ENCODE measurements around the gene PPRC1.

Gene PPRC1

GRCh38 chr10:102132563-102133372, at the start of gene PPRC1:
Gene PPRC1, plus strand, starts transcription at chr10:102133040. Its CDS starts 29 bp downstream, at chr10:102133069.
- DNase-seq (ENCODE audit: low read depth in 3 of 3), result peak; percentile 93 to 98 (median 93)

GRCh38 chr10:102083541-102083940, 49.3 kb upstream of the PPRC1 start:
- no peak for DNase-seq (ENCODE audit: low read depth in 3 of 3)

GRCh38 chr10:102085336-102085735, 47.5 kb upstream of the PPRC1 start:
- no peak for DNase-seq (ENCODE audit: low read depth in 3 of 3)

- DNase-seq (ENCODE audit: low read depth in 3 of 3), result no peak
These were observed 46.6 kb upstream of the PPRC1 start for GRCh38 chr10:102086196-102086595.

- no peak for DNase-seq (ENCODE audit: low read depth in 3 of 3)
These were observed 42.1 kb upstream of the PPRC1 start for GRCh38 chr10:102090772-102091171.

- no peak for DNase-seq (ENCODE audit: low read depth in 3 of 3)
These were observed 36.4 kb upstream of the PPRC1 start for GRCh38 chr10:102096449-102096848.

GRCh38 chr10:102101152-102101551, 31.7 kb upstream of the PPRC1 start:
- no peak for DNase-seq (ENCODE audit: low read depth in 3 of 3)

- no peak for DNase-seq (ENCODE audit: low read depth in 3 of 3)
These were observed 30.4 kb upstream of the PPRC1 start for GRCh38 chr10:102102421-102102820.

GRCh38 chr10:102106998-102107397, 25.8 kb upstream of the PPRC1 start:
- DNase-seq (ENCODE audit: low read depth in 3 of 3), result no peak

GRCh38 chr10:102109166-102110116, 23.4 kb upstream of the PPRC1 start:
- no peak for DNase-seq (ENCODE audit: low read depth in 3 of 3)

- DNase-seq (ENCODE audit: low read depth in 3 of 3), result no peak
These were observed 21.6 kb upstream of the PPRC1 start for GRCh38 chr10:102111276-102111675.

- no peak for DNase-seq (ENCODE audit: low read depth in 3 of 3)
These were observed 20.5 kb upstream of the PPRC1 start for GRCh38 chr10:102112210-102112817.

- DNase-seq (ENCODE audit: low read depth in 3 of 3), result no peak
These were observed 19.4 kb upstream of the PPRC1 start for GRCh38 chr10:102113261-102113955.

GRCh38 chr10:102113956-102114857, 18.6 kb upstream of the PPRC1 start:
- no peak for DNase-seq (ENCODE audit: low read depth in 3 of 3)

GRCh38 chr10:102114861-102115618, 17.8 kb upstream of the PPRC1 start:
- peak; percentile 74 to 90 (median 79) for DNase-seq (ENCODE audit: low read depth in 3 of 3)

GRCh38 chr10:102115775-102116174, 17.1 kb upstream of the PPRC1 start:
- no peak for DNase-seq (ENCODE audit: low read depth in 3 of 3)

GRCh38 chr10:102116656-102117055, 16.2 kb upstream of the PPRC1 start:
- DNase-seq (ENCODE audit: low read depth in 3 of 3), result no peak

GRCh38 chr10:102117391-102118159, 15.3 kb upstream of the PPRC1 start:
- DNase-seq (ENCODE audit: low read depth in 3 of 3), result peak in 2 of 3 donors; percentile 60 to 64

- DNase-seq (ENCODE audit: low read depth in 3 of 3), result no peak
These were observed 14.0 kb upstream of the PPRC1 start for GRCh38 chr10:102118867-102119266.
